Thyroid gland (tissue), 4 donors: ENCODE data around the gene ALDH4A1. TPM values are rescaled to one million over a fixed set of nuclear protein-coding genes. Genes with fewer than 3 reads are reported as not detected.

Experiments used
- DNase-seq, 2 donors: peaks; one replicate each; pipeline ENCODE4 v3.0.0-alpha.2; 2019
- H3K27ac ChIP-seq, 3 donors: fragments of 200-600 bp; sonication (generic); 1 replicate in 2 of 3; 2 replicates in 1 of 3; pipeline ENCODE4 v1.5.1; 2016 to 2019; ENCODE audit warnings: mild to moderate bottlenecking in 1 of 3, moderate library complexity in 1 of 3
- H3K27me3 ChIP-seq: fragments of 200-600 bp; sonication (generic); one replicate; pipeline ENCODE4 v1.5.1; 2019
- H3K36me3 ChIP-seq, 2 donors: fragments of 200-600 bp; sonication (generic); one replicate each; pipeline ENCODE4 v1.5.1; 2016 to 2019
- H3K4me1 ChIP-seq, 2 donors: fragments of 200-600 bp; sonication (generic); one replicate each; pipeline ENCODE4 v1.5.1; 2017 to 2019
- H3K4me3 ChIP-seq, 3 donors: fragments of 200-600 bp; sonication (generic); replicated peaks in 1 of 3; 1 replicate in 2 of 3; 2 replicates in 1 of 3; pipeline ENCODE4 v1.5.1; 2016; ENCODE audit warnings: mild to moderate bottlenecking in 1 of 3
- H3K9me3 ChIP-seq: fragments of 200-600 bp; sonication (generic); one replicate; pipeline ENCODE4 v1.5.1; 2017
- POLR2A ChIP-seq, 2 donors: fragments of 450-650 bp; IDR thresholded peaks; one replicate each; pipeline ENCODE4 v1.6.1; 2017; ENCODE audit warnings: antibody characterized with exemption in 2 of 2, mild to moderate bottlenecking in 2 of 2, moderate library complexity in 1 of 2
- WGBS, 2 donors: methylation state at CpG; one replicate each; pipeline ENCODE4 v1.1.5; 2017; 5-methylcytosine and 5-hydroxymethylcytosine counted together
- intact Hi-C: fragments of 100-400 bp; cut with DNase I; formaldehyde crosslinking; loops from one replicate; pipeline ENCODE4 v1.15.1; 2023
- total RNA-seq, 4 donors: library from RNA; depleted of rRNA; stranded (reverse); fragments of >200 nt; gene quantifications; one replicate each; pipeline ENCODE4 v1.2.3, GENCODE V29; 2016
- TF ChIP-seq, protein P1 (sequence below), 6 experiments: fragments of 200-600 bp in 3 of 6; fragments of 450-650 bp in 3 of 6; sonication (generic) in 3 of 6; IDR thresholded peaks; one replicate each; pipeline ENCODE4 v1.5.1; 2016 to 2019; ENCODE audit warnings: antibody characterized with exemption in 6 of 6, mild to moderate bottlenecking in 2 of 6, inconsistent platforms in 1 of 6, moderate library complexity in 1 of 6

ALDH4A1 gene
- total RNA-seq, 4 donors from 2014 or later: 5.4 to 29.9 (median 18.6) TPM

- no peaks in the 10 kb centered on the region for H3K36me3 ChIP-seq
Observed at GRCh38 chr1:18919956-18920355, 17.6 kb upstream of the ALDH4A1 start.

DNA sequence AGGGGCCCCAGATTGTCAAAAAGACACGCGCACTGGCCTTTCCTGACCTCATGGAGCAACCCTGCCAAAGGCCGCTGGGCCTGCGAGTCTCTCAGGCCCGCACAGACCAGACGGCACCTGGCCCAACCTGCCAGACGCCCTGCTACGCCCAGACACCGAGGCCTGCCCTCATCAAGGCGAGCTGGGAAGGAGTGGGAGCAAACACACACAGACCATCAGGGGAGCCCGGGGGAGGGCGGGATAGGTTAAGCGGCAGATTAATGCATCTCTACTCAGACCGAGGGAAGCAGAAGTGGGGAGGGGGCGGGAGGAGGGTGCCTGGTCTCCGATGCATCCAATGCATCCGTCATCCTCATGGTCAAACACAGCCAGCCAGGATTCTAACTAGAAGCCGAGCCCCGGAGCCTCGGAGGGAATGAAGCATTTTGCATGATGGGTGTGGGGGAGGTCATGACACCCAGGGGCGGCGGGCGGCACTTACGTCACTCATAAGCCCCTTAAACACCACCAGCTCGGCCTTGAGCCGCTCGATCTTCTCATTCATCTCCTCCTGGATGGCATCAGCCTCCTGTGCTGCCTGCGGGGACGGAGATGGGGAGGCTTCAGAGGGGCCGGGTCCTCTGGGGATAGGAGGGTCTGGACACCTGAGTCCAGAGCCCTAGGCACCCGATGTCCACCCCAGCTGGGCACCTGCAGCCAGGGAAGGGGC lies 17.0 kb upstream of the ALDH4A1 start:
- no peak for DNase-seq
- intact Hi-C loops: loop anchor here (5.0 kb wide), 2 partner anchors 33 to 153 kb away; no protein-coding TSS in a partner anchor
- no peak overlapping the region for H3K4me3 ChIP-seq
- no peaks in the 10 kb centered on the region for H3K9me3 ChIP-seq
- peaks cover 26 to 33% of the 10 kb centered on the region in 2 donors for H3K4me1 ChIP-seq
- H3K27ac ChIP-seq: no peak overlapping the region
- H3K36me3 ChIP-seq: no peaks in the 10 kb centered on the region
- H3K27me3 ChIP-seq: no peaks in the 10 kb centered on the region
- TF ChIP-seq, protein P1, sequence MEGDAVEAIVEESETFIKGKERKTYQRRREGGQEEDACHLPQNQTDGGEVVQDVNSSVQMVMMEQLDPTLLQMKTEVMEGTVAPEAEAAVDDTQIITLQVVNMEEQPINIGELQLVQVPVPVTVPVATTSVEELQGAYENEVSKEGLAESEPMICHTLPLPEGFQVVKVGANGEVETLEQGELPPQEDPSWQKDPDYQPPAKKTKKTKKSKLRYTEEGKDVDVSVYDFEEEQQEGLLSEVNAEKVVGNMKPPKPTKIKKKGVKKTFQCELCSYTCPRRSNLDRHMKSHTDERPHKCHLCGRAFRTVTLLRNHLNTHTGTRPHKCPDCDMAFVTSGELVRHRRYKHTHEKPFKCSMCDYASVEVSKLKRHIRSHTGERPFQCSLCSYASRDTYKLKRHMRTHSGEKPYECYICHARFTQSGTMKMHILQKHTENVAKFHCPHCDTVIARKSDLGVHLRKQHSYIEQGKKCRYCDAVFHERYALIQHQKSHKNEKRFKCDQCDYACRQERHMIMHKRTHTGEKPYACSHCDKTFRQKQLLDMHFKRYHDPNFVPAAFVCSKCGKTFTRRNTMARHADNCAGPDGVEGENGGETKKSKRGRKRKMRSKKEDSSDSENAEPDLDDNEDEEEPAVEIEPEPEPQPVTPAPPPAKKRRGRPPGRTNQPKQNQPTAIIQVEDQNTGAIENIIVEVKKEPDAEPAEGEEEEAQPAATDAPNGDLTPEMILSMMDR (IDR thresholded peaks at IDR 0.05): no peak
- WGBS, 2 donors: 89 to 93% methylated on average over 23 to 24 of the region's 31 CpGs

More at GRCh38 chr1:18919956-18920355, 17.6 kb upstream of the ALDH4A1 start:
- peaks cover 30 to 37% of the 10 kb centered on the region in 2 donors for H3K4me1 ChIP-seq
- intact Hi-C loops: loop anchor here (5.0 kb wide), 2 partner anchors 32 to 152 kb away; no protein-coding TSS in a partner anchor
- TF ChIP-seq POLR2A (IDR thresholded peaks at IDR 0.05): no peak
- TF ChIP-seq, protein P1 (IDR thresholded peaks at IDR 0.05): no peak
- no peak for DNase-seq
- H3K9me3 ChIP-seq: no peaks in the 10 kb centered on the region
- H3K27ac ChIP-seq: no peak overlapping the region
- no peaks in the 10 kb centered on the region for H3K27me3 ChIP-seq
- 87 to 95% methylated on average over 12 of the region's 12 CpGs for WGBS, 2 donors
- H3K4me3 ChIP-seq: no peak overlapping the region

DNA sequence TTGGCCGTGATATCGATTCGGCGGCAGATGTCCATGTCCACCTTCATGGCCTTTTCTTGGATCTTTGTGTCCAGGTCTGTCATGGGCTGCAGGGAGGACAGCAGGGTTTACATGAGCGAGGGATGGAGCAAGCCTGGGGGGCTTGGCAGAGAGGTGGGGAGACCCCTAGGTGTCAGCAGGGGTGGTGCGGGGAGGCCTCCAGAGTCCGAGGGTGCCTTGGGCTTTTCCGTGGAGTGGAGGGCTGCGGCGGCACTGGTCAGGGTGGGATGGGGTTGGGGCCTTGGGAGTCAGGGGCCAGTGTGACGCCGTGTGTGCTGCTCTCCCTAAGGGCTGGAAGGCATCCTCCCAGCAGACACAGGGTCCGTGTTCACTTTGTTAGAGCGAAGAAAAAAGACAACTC lies 16.1 kb upstream of the ALDH4A1 start:
- 95 to 98% methylated on average over 14 of the region's 14 CpGs for WGBS, 2 donors
- no peaks in the 10 kb centered on the region for H3K9me3 ChIP-seq

GRCh38 chr1:18917071-18917799 lies 14.9 kb upstream of the ALDH4A1 start:
- Histone ChIP-seq H3K27ac (no peak overlapping the region), H3K36me3 (no peaks in the 10 kb centered on the region), H3K4me3 (no peak overlapping the region), H3K9me3 (no peaks in the 10 kb centered on the region), H3K4me1 (peaks cover 12 to 30% of the 10 kb centered on the region in 2 donors), H3K27me3 (no peaks in the 10 kb centered on the region)
- DNase-seq: no peak
- intact Hi-C loops: loop anchor here (5.0 kb wide), 2 partner anchors 35 to 155 kb away; no protein-coding TSS in a partner anchor
- WGBS, 2 donors: 90 to 91% methylated on average over 30 of the region's 30 CpGs
- no peak for TF ChIP-seq POLR2A (IDR thresholded peaks at IDR 0.05)
- TF ChIP-seq, protein P1 (IDR thresholded peaks at IDR 0.05): no peak

More for the DNA sequence above, 16.1 kb upstream of the ALDH4A1 start:
- Histone ChIP-seq H3K4me1 (peaks cover 20 to 33% of the 10 kb centered on the region in 2 donors), H3K4me3 (no peak overlapping the region), H3K27ac (no peak overlapping the region), H3K27me3 (no peaks in the 10 kb centered on the region), H3K36me3 (no peaks in the 10 kb centered on the region)
- no peak for DNase-seq
- intact Hi-C loops: loop anchor here (5.0 kb wide), 2 partner anchors 34 to 154 kb away; no protein-coding TSS in a partner anchor
- TF ChIP-seq POLR2A (IDR thresholded peaks at IDR 0.05): no peak
- TF ChIP-seq, protein P1 (IDR thresholded peaks at IDR 0.05): no peak
